HEK293T (cell line): Measurements from ENCODE around the gene ARHGEF1.

Experiments used
- CTCF ChIA-PET: fragments of 350-600 bp; formaldehyde crosslinking; extraction: SDS; loops from one replicate; lab custom pipeline; 2021; ENCODE audit warnings: antibody characterized with exemption, inconsistent platforms; lab: Yijun Ruan, JAX
- POLR2A ChIA-PET: fragments of 350-600 bp; formaldehyde crosslinking; extraction: SDS; loops from one replicate; lab custom pipeline; 2020; ENCODE audit warnings: antibody characterized with exemption, inconsistent platforms; lab: Yijun Ruan, JAX
- DNase-seq: peaks from one replicate; pipeline ENCODE4 v3.0.0; 2012; ENCODE audit warnings: mixed read lengths; ENCODE audit errors: extremely low spot score
- ARNT ChIP-seq: fragments of 450-650 bp; IDR thresholded peaks from 2 replicates; pipeline ENCODE4 v1.6.1; 2017; ENCODE audit warnings: mild to moderate bottlenecking
- BHLHE40 ChIP-seq: fragments of 450-650 bp; IDR thresholded peaks from 2 replicates; pipeline ENCODE4 v1.6.1; 2016; ENCODE audit warnings: mild to moderate bottlenecking, moderate library complexity, borderline replicate concordance
- CTBP1 ChIP-seq: fragments of 450-650 bp; IDR thresholded peaks from 2 replicates; pipeline ENCODE4 v1.6.1; 2016; ENCODE audit warnings: borderline replicate concordance
- ELF4 ChIP-seq: fragments of 450-650 bp; IDR thresholded peaks from 2 replicates; pipeline ENCODE4 v1.6.1; 2017; ENCODE audit warnings: antibody characterized with exemption
- FOXA1 ChIP-seq: fragments of 450-650 bp; IDR thresholded peaks from 2 replicates; pipeline ENCODE4 v1.6.1; 2016; ENCODE audit warnings: mild to moderate bottlenecking
- FOXK2 ChIP-seq: fragments of 450-650 bp; IDR thresholded peaks from 2 replicates; pipeline ENCODE4 v1.6.1; 2016; ENCODE audit warnings: mild to moderate bottlenecking
- FOXM1 ChIP-seq: fragments of 450-650 bp; IDR thresholded peaks from 2 replicates; pipeline ENCODE4 v1.6.1; 2017; ENCODE audit warnings: mild to moderate bottlenecking, borderline replicate concordance
- HDGF ChIP-seq: fragments of 450-650 bp; IDR thresholded peaks from 2 replicates; pipeline ENCODE4 v1.6.1; 2017; ENCODE audit warnings: antibody characterized with exemption, borderline replicate concordance
- L3MBTL2 ChIP-seq: fragments of 450-650 bp; conservative IDR thresholded peaks from 2 replicates; pipeline ENCODE4 v1.6.1; 2016; ENCODE audit warnings: mild to moderate bottlenecking
- LEF1 ChIP-seq: fragments of 450-650 bp; IDR thresholded peaks from 2 replicates; pipeline ENCODE4 v1.6.1; 2017; ENCODE audit warnings: mild to moderate bottlenecking, borderline replicate concordance
- NFRKB ChIP-seq: fragments of 450-650 bp; IDR thresholded peaks from 2 replicates; pipeline ENCODE4 v1.6.1; 2016; ENCODE audit warnings: mild to moderate bottlenecking, moderate library complexity
- PKNOX1 ChIP-seq: fragments of 450-650 bp; IDR thresholded peaks from 2 replicates; pipeline ENCODE4 v1.6.1; 2016
- SP1 ChIP-seq: fragments of 450-650 bp; IDR thresholded peaks from 2 replicates; pipeline ENCODE4 v1.6.1; 2017
- SUZ12 ChIP-seq: fragments of 450-650 bp; IDR thresholded peaks from 2 replicates; pipeline ENCODE4 v1.6.1; 2016; ENCODE audit warnings: mild to moderate bottlenecking
- TARDBP ChIP-seq: fragments of 450-650 bp; IDR thresholded peaks from 2 replicates; pipeline ENCODE4 v1.6.1; 2016
- ZNF384 ChIP-seq: fragments of 450-650 bp; IDR thresholded peaks from 2 replicates; pipeline ENCODE4 v1.6.1; 2016

ARHGEF1 gene

GRCh38 chr19:41903193-41903953 is 20.4 kb downstream of the ARHGEF1 start:
- POLR2A ChIA-PET = interaction anchor here (1.1 to 1.4 kb wide), 2 partner anchors 12 to 19 kb away, joined by 3 read pairs; no protein-coding TSS in a partner anchor
- CTCF ChIA-PET = interaction anchor here (0.8 kb wide), 1 partner anchor 43 kb away, joined by 3 read pairs; the partner anchor contains the start of gene RPS19
- TF ChIP-seq ZNF384 (no peak), BHLHE40 (no peak), LEF1 (no peak), TARDBP (no peak), L3MBTL2 (no peak), ARNT (no peak), CTBP1 (no peak), NFRKB (no peak), SUZ12 (no peak), HDGF (no peak)
- no peak for DNase-seq

GRCh38 chr19:41904118-41904870 is 21.3 kb downstream of the ARHGEF1 start:
- ChIA-PET CTCF (no interaction called here), POLR2A (interaction anchor here (1.4 kb wide), 1 partner anchor 12 kb away, joined by 3 read pairs; no protein-coding TSS in a partner anchor)
- TF ChIP-seq FOXA1 (no peak), ARNT (no peak), ELF4 (no peak), FOXM1 (no peak), PKNOX1 (no peak), L3MBTL2 (no peak), SUZ12 (no peak), LEF1 (no peak), TARDBP (no peak), FOXK2 (no peak), BHLHE40 (no peak), NFRKB (no peak), SP1 (no peak), HDGF (no peak), ZNF384 (no peak), CTBP1 (no peak)
- no peak for DNase-seq

- ChIA-PET POLR2A (no interaction called here), CTCF (no interaction called here)
- DNase-seq = no peak
- TF ChIP-seq LEF1 = no peak
- no peak for TF ChIP-seq CTBP1
- no peak for TF ChIP-seq SUZ12
These were observed 22.5 kb downstream of the ARHGEF1 start for GRCh38 chr19:41905273-41906002.

GRCh38 chr19:41906271-41906670 is 23.3 kb downstream of the ARHGEF1 start:
- TF ChIP-seq FOXA1 (no peak), PKNOX1 (no peak), CTBP1 (no peak), ZNF384 (no peak), ELF4 (no peak), HDGF (no peak), L3MBTL2 (no peak), FOXM1 (no peak), ARNT (no peak)
- ChIA-PET CTCF (no interaction called here), POLR2A (no interaction called here)
- DNase-seq = no peak

GRCh38 chr19:41906916-41907680 is 24.1 kb downstream of the ARHGEF1 start:
- TF ChIP-seq CTBP1 (no peak), LEF1 (no peak), SP1 (no peak), ARNT (no peak), SUZ12 (no peak)
- ChIA-PET POLR2A (no interaction called here), CTCF (no interaction called here)

GRCh38 chr19:41907994-41908615 is 25.1 kb downstream of the ARHGEF1 start:
- CTCF ChIA-PET = no interaction called here
- no peak for DNase-seq
- POLR2A ChIA-PET = no interaction called here
- no peak for TF ChIP-seq FOXA1
- no peak for TF ChIP-seq ARNT
- TF ChIP-seq LEF1 = no peak
- no peak for TF ChIP-seq FOXM1
- TF ChIP-seq L3MBTL2 = no peak
- no peak for TF ChIP-seq CTBP1
- no peak for TF ChIP-seq SP1
- no peak for TF ChIP-seq HDGF
- no peak for TF ChIP-seq TARDBP
- TF ChIP-seq NFRKB = no peak
- no peak for TF ChIP-seq FOXK2
- no peak for TF ChIP-seq BHLHE40
- TF ChIP-seq PKNOX1 = no peak
- no peak for TF ChIP-seq ZNF384
- no peak for TF ChIP-seq SUZ12
- no peak for TF ChIP-seq ELF4

More at GRCh38 chr19:41906916-41907680, 24.1 kb downstream of the ARHGEF1 start:
- no peak for DNase-seq
